Measurements from ENCODE around the gene AP3B2.

AP3B2 gene

GRCh38 chr15:82662641-82663040, 47.0 kb downstream of the AP3B2 start:
- no peak overlapping the region for H3K4me2 ChIP-seq (ENCODE audit: low read length)
- H3K4me3 ChIP-seq (ENCODE audit: low read length) = no peak overlapping the region
- H3K27me3 ChIP-seq (ENCODE audit: control insufficient read depth, insufficient read depth, low read length) = peaks cover 7% of the 10 kb centered on the region
- no peaks in the 10 kb centered on the region for H3K36me3 ChIP-seq (ENCODE audit: insufficient read depth, low read length)
- no peaks in the 10 kb centered on the region for H3K4me1 ChIP-seq (ENCODE audit: control insufficient read depth, insufficient read depth, low read length)
- H3K9ac ChIP-seq (ENCODE audit: low read depth, low read length) = no peak overlapping the region
- H3K9me3 ChIP-seq (replicated peaks; ENCODE audit: low read length) = no peaks in the 10 kb centered on the region

- H3K9me3 ChIP-seq (replicated peaks; ENCODE audit: low read length) = no peaks in the 10 kb centered on the region
- H3K27me3 ChIP-seq (ENCODE audit: control insufficient read depth, insufficient read depth, low read length) = peaks cover 11% of the 10 kb centered on the region
- H3K36me3 ChIP-seq (ENCODE audit: insufficient read depth, low read length) = no peaks in the 10 kb centered on the region
- no peaks in the 10 kb centered on the region for H3K4me1 ChIP-seq (ENCODE audit: control insufficient read depth, insufficient read depth, low read length)
- H3K9ac ChIP-seq (ENCODE audit: low read depth, low read length) = no peak overlapping the region
- no peak overlapping the region for H3K4me3 ChIP-seq (ENCODE audit: low read length)
- H3K4me2 ChIP-seq (ENCODE audit: low read length) = no peak overlapping the region
Observed at GRCh38 chr15:82660378-82660777, 49.3 kb downstream of the AP3B2 start.

- Histone ChIP-seq H3K4me3 (ENCODE audit: low read length) (no peak overlapping the region), H3K9me3 (replicated peaks; ENCODE audit: low read length) (no peaks in the 10 kb centered on the region), H3K36me3 (ENCODE audit: insufficient read depth, low read length) (no peaks in the 10 kb centered on the region), H3K4me1 (ENCODE audit: control insufficient read depth, insufficient read depth, low read length) (no peaks in the 10 kb centered on the region), H3K27me3 (ENCODE audit: control insufficient read depth, insufficient read depth, low read length) (peaks cover 15% of the 10 kb centered on the region), H3K4me2 (ENCODE audit: low read length) (no peak overlapping the region), H3K9ac (ENCODE audit: low read depth, low read length) (no peak overlapping the region)
Observed at GRCh38 chr15:82656641-82657266, 52.9 kb downstream of the AP3B2 start.

GRCh38 chr15:82655606-82656005, 54.1 kb downstream of the AP3B2 start:
- Histone ChIP-seq H3K9me3 (replicated peaks; ENCODE audit: low read length) (no peaks in the 10 kb centered on the region), H3K36me3 (ENCODE audit: insufficient read depth, low read length) (no peaks in the 10 kb centered on the region), H3K27me3 (ENCODE audit: control insufficient read depth, insufficient read depth, low read length) (peaks cover 13% of the 10 kb centered on the region), H3K4me1 (ENCODE audit: control insufficient read depth, insufficient read depth, low read length) (no peaks in the 10 kb centered on the region), H3K4me3 (ENCODE audit: low read length) (no peak overlapping the region), H3K4me2 (ENCODE audit: low read length) (no peak overlapping the region), H3K9ac (ENCODE audit: low read depth, low read length) (no peak overlapping the region)

- no peak overlapping the region for H3K4me2 ChIP-seq (ENCODE audit: low read length)
- peaks cover 22% of the 10 kb centered on the region for H3K27me3 ChIP-seq (ENCODE audit: control insufficient read depth, insufficient read depth, low read length)
- H3K9me3 ChIP-seq (replicated peaks; ENCODE audit: low read length) = no peaks in the 10 kb centered on the region
- no peaks in the 10 kb centered on the region for H3K4me1 ChIP-seq (ENCODE audit: control insufficient read depth, insufficient read depth, low read length)
- no peak overlapping the region for H3K4me3 ChIP-seq (ENCODE audit: low read length)
- H3K36me3 ChIP-seq (ENCODE audit: insufficient read depth, low read length) = no peaks in the 10 kb centered on the region
- H3K9ac ChIP-seq (ENCODE audit: low read depth, low read length) = no peak overlapping the region
Observed at GRCh38 chr15:82653483-82654168, 56.0 kb downstream of the AP3B2 start.

- Histone ChIP-seq H3K4me1 (ENCODE audit: control insufficient read depth, insufficient read depth, low read length) (peaks cover 6% of the 10 kb centered on the region), H3K9me3 (replicated peaks; ENCODE audit: low read length) (peaks cover under 1% of the 10 kb centered on the region), H3K4me2 (ENCODE audit: low read length) (no peak overlapping the region), H3K36me3 (ENCODE audit: insufficient read depth, low read length) (no peaks in the 10 kb centered on the region), H3K9ac (ENCODE audit: low read depth, low read length) (no peak overlapping the region), H3K4me3 (ENCODE audit: low read length) (no peak overlapping the region), H3K27me3 (ENCODE audit: control insufficient read depth, insufficient read depth, low read length) (peaks cover 39% of the 10 kb centered on the region)
Observed at GRCh38 chr15:82651708-82652107, 58.0 kb downstream of the AP3B2 start.

GRCh38 chr15:82650046-82650670, 59.5 kb downstream of the AP3B2 start:
- Histone ChIP-seq H3K9me3 (replicated peaks; ENCODE audit: low read length) (peaks cover 4% of the 10 kb centered on the region), H3K27me3 (ENCODE audit: control insufficient read depth, insufficient read depth, low read length) (peaks cover 46% of the 10 kb centered on the region), H3K4me2 (ENCODE audit: low read length) (no peak overlapping the region), H3K4me1 (ENCODE audit: control insufficient read depth, insufficient read depth, low read length) (peaks cover 6% of the 10 kb centered on the region), H3K9ac (ENCODE audit: low read depth, low read length) (no peak overlapping the region), H3K36me3 (ENCODE audit: insufficient read depth, low read length) (no peaks in the 10 kb centered on the region), H3K4me3 (ENCODE audit: low read length) (no peak overlapping the region)

- no peak overlapping the region for H3K9ac ChIP-seq (ENCODE audit: low read depth, low read length)
- no peak overlapping the region for H3K4me3 ChIP-seq (ENCODE audit: low read length)
- H3K27me3 ChIP-seq (ENCODE audit: control insufficient read depth, insufficient read depth, low read length) = peaks cover 50% of the 10 kb centered on the region
- H3K9me3 ChIP-seq (replicated peaks; ENCODE audit: low read length) = peaks cover 4% of the 10 kb centered on the region
- peaks cover 6% of the 10 kb centered on the region for H3K4me1 ChIP-seq (ENCODE audit: control insufficient read depth, insufficient read depth, low read length)
- no peak overlapping the region for H3K4me2 ChIP-seq (ENCODE audit: low read length)
- no peaks in the 10 kb centered on the region for H3K36me3 ChIP-seq (ENCODE audit: insufficient read depth, low read length)
Observed at GRCh38 chr15:82649226-82649999, 60.3 kb downstream of the AP3B2 start.

- peaks cover 55% of the 10 kb centered on the region for H3K27me3 ChIP-seq (ENCODE audit: control insufficient read depth, insufficient read depth, low read length)
- no peak overlapping the region for H3K9ac ChIP-seq (ENCODE audit: low read depth, low read length)
- peak overlapping the region; percentile 71 for H3K4me3 ChIP-seq (ENCODE audit: low read length)
- H3K9me3 ChIP-seq (replicated peaks; ENCODE audit: low read length) = peaks cover 4% of the 10 kb centered on the region
- H3K4me1 ChIP-seq (ENCODE audit: control insufficient read depth, insufficient read depth, low read length) = peaks cover 6% of the 10 kb centered on the region
- H3K36me3 ChIP-seq (ENCODE audit: insufficient read depth, low read length) = no peaks in the 10 kb centered on the region
- H3K4me2 ChIP-seq (ENCODE audit: low read length) = peak overlapping the region; percentile 87
Observed at GRCh38 chr15:82648257-82649103, 61.2 kb downstream of the AP3B2 start.

- Histone ChIP-seq H3K4me1 (ENCODE audit: control insufficient read depth, insufficient read depth, low read length) (peaks cover 6% of the 10 kb centered on the region), H3K9me3 (replicated peaks; ENCODE audit: low read length) (peaks cover 4% of the 10 kb centered on the region), H3K4me2 (ENCODE audit: low read length) (peak overlapping the region; percentile 87), H3K27me3 (ENCODE audit: control insufficient read depth, insufficient read depth, low read length) (peaks cover 58% of the 10 kb centered on the region), H3K36me3 (ENCODE audit: insufficient read depth, low read length) (no peaks in the 10 kb centered on the region), H3K4me3 (ENCODE audit: low read length) (peak overlapping the region; percentile 71), H3K9ac (ENCODE audit: low read depth, low read length) (peak overlapping the region; percentile 56)
Observed at GRCh38 chr15:82647835-82648256, 61.8 kb downstream of the AP3B2 start.
